Measurements from ENCODE around the gene TMEM217.

The TMEM217 gene

DNA sequence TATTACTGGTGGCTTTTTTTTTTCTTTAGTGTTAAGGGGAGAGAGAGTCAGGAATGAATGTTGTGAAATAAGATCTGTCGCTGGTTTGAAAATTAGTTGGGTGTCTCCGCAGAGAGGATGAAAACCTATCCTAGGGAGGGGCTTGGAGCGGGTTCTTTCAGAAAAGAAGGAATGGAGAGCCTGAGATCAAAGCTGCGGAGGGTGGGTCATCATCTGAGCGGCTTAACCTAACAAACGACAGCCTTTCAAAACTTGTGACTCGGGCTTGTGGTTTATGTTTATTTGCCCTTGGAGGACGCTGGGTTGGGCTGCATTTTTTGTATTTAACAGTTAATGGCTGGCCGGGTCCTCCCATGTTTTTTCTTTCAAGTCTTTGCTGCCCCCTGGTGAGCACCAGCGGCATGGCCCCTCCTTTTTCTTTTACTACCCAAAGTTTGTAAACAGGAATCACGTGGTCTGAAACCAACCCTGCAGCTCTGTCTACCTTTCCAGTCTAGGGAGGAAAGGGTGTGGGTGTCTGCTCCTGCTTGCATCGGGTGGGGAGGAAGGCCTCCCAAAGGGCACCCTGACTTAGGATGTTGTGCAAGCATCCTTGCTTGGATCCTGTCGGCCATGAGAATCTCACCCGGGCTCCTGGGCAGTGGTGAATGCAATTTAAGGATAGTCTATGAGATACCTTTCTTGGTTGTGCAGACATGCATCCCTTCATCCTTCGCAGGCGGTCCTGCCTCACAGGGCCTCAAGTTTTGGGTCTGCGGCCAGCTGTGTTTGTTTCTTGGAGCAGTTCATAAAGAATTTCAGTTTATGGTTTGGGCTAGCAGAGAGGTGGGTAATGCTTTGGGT lies 85.8 kb downstream of the TMEM217 start:
- POLR2A ChIA-PET = interaction anchor here (0.7 to 4.4 kb wide), 17 partner anchors 11 to 186 kb away, joined by 3 to 54 read pairs (median 7); partner anchors contain the start of gene MTCH1
- DNase-seq (ENCODE audit: extremely low spot score) = peak; percentile 63
- CTCF ChIA-PET = interaction anchor here (0.8 to 2.9 kb wide), 17 partner anchors 17 to 154 kb away, joined by 3 to 25 read pairs (median 5); no protein-coding TSS in a partner anchor
- TF ChIP-seq FOXA1 (IDR thresholded peaks at IDR 0.05) (no peak), L3MBTL2 (conservative IDR thresholded peaks at IDR 0.05) (no peak), ARNT (IDR thresholded peaks at IDR 0.05) (no peak), SUZ12 (IDR thresholded peaks at IDR 0.05) (no peak), ELF4 (IDR thresholded peaks at IDR 0.05) (no peak), FOXK2 (IDR thresholded peaks at IDR 0.05) (no peak; the same call in none of the 2 replicates), FOXM1 (IDR thresholded peaks at IDR 0.05; ENCODE audit: borderline replicate concordance) (peak; percentile 76; the same call in 1 of the 2 replicates), LEF1 (IDR thresholded peaks at IDR 0.05; ENCODE audit: borderline replicate concordance) (peak; percentile 86; the same call in 1 of the 2 replicates), CTBP1 (IDR thresholded peaks at IDR 0.05; ENCODE audit: borderline replicate concordance) (0 out of 2 replicates have a peak, but pooled peaks have one; percentile 5), ZNF384 (IDR thresholded peaks at IDR 0.05) (peak; percentile 59)
- TF ChIP-seq, protein P1, sequence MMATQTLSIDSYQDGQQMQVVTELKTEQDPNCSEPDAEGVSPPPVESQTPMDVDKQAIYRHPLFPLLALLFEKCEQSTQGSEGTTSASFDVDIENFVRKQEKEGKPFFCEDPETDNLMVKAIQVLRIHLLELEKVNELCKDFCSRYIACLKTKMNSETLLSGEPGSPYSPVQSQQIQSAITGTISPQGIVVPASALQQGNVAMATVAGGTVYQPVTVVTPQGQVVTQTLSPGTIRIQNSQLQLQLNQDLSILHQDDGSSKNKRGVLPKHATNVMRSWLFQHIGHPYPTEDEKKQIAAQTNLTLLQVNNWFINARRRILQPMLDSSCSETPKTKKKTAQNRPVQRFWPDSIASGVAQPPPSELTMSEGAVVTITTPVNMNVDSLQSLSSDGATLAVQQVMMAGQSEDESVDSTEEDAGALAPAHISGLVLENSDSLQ (IDR thresholded peaks at IDR 0.05) = no peak

DNA sequence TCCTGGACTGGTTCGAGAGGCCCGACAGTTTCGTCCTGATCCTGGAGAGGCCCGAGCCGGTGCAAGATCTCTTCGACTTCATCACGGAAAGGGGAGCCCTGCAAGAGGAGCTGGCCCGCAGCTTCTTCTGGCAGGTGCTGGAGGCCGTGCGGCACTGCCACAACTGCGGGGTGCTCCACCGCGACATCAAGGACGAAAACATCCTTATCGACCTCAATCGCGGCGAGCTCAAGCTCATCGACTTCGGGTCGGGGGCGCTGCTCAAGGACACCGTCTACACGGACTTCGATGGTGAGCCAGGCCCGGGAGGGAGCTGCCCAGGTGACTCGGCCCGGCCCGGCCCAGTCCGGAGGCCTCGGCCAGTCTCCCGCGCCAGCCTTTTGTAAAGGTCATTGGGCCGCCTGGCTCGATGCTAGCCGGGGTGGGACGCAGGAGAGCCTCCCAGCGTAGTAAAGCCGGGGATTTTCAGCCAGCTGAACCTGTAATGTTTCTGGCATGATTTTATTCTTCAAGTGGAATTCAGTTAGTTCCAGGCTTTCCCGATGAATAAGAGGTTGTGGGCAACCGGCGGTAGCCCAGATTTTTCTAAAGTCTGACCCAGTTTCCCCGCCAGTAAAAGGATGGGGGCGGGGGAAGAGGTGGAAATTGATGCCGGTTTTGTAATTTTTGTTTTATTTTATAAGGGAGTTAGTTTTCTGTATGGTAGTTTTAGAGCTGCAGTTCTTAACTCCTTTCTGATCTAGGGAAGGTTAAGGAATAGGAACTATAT lies 86.6 kb downstream of the TMEM217 start:
- DNase-seq (ENCODE audit: extremely low spot score) = no peak
- ChIA-PET CTCF (interaction anchor here (0.7 to 2.9 kb wide), 19 partner anchors 35 to 153 kb away, joined by 3 to 25 read pairs (median 5); no protein-coding TSS in a partner anchor), POLR2A (interaction anchor here (0.7 to 4.4 kb wide), 25 partner anchors 10 to 185 kb away, joined by 3 to 54 read pairs (median 4); partner anchors contain the start of gene MTCH1)
- no peak for TF ChIP-seq LEF1 (IDR thresholded peaks at IDR 0.05; ENCODE audit: borderline replicate concordance)
- no peak for TF ChIP-seq ZNF384 (IDR thresholded peaks at IDR 0.05)
- TF ChIP-seq BHLHE40 (IDR thresholded peaks at IDR 0.05; ENCODE audit: borderline replicate concordance) = no peak
- no peak for TF ChIP-seq ELF4 (IDR thresholded peaks at IDR 0.05)
- TF ChIP-seq FOXM1 (IDR thresholded peaks at IDR 0.05; ENCODE audit: borderline replicate concordance) = no peak
- TF ChIP-seq ARNT (IDR thresholded peaks at IDR 0.05) = no peak
- TF ChIP-seq NFRKB (IDR thresholded peaks at IDR 0.05) = no peak

DNA sequence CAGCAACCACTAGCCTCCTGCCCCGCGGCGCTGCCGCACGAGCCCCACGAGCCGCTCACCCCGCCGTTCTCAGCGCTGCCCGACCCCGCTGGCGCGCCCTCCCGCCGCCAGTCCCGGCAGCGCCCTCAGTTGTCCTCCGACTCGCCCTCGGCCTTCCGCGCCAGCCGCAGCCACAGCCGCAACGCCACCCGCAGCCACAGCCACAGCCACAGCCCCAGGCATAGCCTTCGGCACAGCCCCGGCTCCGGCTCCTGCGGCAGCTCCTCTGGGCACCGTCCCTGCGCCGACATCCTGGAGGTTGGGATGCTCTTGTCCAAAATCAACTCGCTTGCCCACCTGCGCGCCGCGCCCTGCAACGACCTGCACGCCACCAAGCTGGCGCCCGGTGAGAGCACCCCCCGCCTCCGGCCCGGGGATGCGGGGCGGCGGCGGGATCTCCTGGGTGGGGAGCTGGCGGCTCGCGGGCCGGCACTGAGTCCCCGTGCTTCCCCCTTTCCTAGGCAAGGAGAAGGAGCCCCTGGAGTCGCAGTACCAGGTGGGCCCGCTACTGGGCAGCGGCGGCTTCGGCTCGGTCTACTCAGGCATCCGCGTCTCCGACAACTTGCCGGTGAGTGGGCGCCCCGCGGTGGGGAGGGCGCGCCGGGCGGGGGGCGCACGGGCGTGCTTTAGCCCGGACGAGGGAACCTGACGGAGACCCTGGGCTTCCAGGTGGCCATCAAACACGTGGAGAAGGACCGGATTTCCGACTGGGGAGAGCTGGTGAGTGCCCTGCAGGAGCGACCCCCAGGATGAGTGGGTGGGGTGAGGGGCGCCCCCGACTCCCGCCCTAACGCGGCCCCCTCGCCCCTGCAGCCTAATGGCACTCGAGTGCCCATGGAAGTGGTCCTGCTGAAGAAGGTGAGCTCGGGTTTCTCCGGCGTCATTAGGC lies 87.4 kb downstream of the TMEM217 start:
- POLR2A ChIA-PET = interaction anchor here (0.6 to 4.4 kb wide), 27 partner anchors 10 to 184 kb away, joined by 3 to 54 read pairs (median 4); partner anchors contain the start of gene MTCH1
- peak; percentile 53 for DNase-seq (ENCODE audit: extremely low spot score)
- no peak for TF ChIP-seq ZNF384 (IDR thresholded peaks at IDR 0.05)
- TF ChIP-seq CTBP1 (IDR thresholded peaks at IDR 0.05; ENCODE audit: borderline replicate concordance) = no peak
- TF ChIP-seq SP1 (IDR thresholded peaks at IDR 0.05) = no peak
- TF ChIP-seq LEF1 (IDR thresholded peaks at IDR 0.05; ENCODE audit: borderline replicate concordance) = 0 out of 2 replicates have a peak, but pooled peaks have one; percentile 56
- TF ChIP-seq, protein P1 (IDR thresholded peaks at IDR 0.05) = no peak
- CTCF ChIA-PET = interaction anchor here (0.7 to 2.9 kb wide), 15 partner anchors 34 to 153 kb away, joined by 3 to 25 read pairs (median 5); no protein-coding TSS in a partner anchor

DNA sequence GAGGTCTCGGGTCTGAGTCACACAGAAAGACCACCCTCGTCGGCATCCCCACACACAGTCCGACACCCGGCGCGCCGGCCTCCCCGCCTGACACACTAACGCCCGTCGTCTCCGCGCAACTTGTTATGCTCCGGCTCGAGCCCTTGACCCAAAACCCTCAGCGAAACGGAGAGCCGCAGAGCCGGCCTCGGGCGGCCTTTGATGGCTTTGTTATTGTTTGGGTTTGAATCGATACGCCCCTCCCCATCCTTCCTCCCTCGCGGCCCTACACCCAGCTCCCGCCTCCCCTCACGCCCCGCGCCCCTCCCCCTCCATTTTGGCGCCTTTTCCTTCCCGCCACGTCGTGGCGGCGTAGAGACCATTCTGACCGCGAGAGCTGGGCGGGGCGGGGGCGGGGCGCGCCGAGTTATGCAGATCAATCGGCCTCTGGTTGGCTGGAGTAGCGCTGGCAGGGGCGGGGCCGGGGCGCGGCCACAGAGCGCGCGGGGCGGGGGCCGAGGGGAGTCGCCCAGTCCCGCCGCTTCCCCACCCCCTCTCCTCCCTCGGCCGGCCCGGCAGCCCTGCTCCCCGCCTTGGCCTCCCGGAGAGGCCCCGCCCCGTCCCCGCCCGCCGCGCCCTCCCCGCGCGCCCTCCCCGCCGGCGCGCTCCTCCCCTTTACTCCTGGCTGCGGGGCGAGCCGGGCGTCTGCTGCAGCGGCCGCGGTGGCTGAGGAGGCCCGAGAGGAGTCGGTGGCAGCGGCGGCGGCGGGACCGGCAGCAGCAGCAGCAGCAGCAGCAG lies 88.3 kb downstream of the TMEM217 start, which contains the start of gene PIM1:
PIM1 (plus strand) TSS at position 657 of the 777 bp plus-strand sequence. CDS start 424 bp downstream, outside the sequence.
- peak; percentile 95 for DNase-seq (ENCODE audit: extremely low spot score)
- POLR2A ChIA-PET = interaction anchor here (0.6 to 4.4 kb wide), 17 partner anchors 11 to 140 kb away, joined by 3 to 54 read pairs (median 5); partner anchors contain the start of genes TBC1D22B and TMEM217
- CTCF ChIA-PET = interaction anchor here (1.9 kb wide), 1 partner anchor 41 kb away, joined by 5 read pairs; no protein-coding TSS in a partner anchor
- TF ChIP-seq SUZ12 (IDR thresholded peaks at IDR 0.05) (no peak), LEF1 (IDR thresholded peaks at IDR 0.05; ENCODE audit: borderline replicate concordance) (no peak), FOXA1 (IDR thresholded peaks at IDR 0.05) (no peak), L3MBTL2 (conservative IDR thresholded peaks at IDR 0.05) (peak; percentile 94), ZNF384 (IDR thresholded peaks at IDR 0.05) (no peak), NFRKB (IDR thresholded peaks at IDR 0.05) (no peak), CTBP1 (IDR thresholded peaks at IDR 0.05; ENCODE audit: borderline replicate concordance) (peak; percentile 43; the same call in 1 of the 2 replicates), FOXM1 (IDR thresholded peaks at IDR 0.05; ENCODE audit: borderline replicate concordance) (peak; percentile 56; the same call in 1 of the 2 replicates), TARDBP (IDR thresholded peaks at IDR 0.05) (no peak), SP1 (IDR thresholded peaks at IDR 0.05) (peak; percentile 32; the same call in 1 of the 2 replicates)
- TF ChIP-seq, protein P1 (IDR thresholded peaks at IDR 0.05) = no peak

All from HEK293T (cell line).